HL-60 (cell line): ENCODE results near the gene CENPN.

Source experiments
- DNase-seq, 2 experiments: peaks; one replicate each; pipeline ENCODE4 v3.0.0-alpha.2; 2010 to 2020; ENCODE audit warnings: low read depth in 1 of 2, low spot score in 1 of 2
- H3K27ac ChIP-seq: fragments of 250-450 bp; sonication (Bioruptor Pico); replicated peaks from 2 replicates; pipeline ENCODE4 v1.5.1; 2020; ENCODE audit warnings: mild to moderate bottlenecking, moderate library complexity
- H3K27me3 ChIP-seq: fragments of 250-450 bp; sonication (Bioruptor Pico); 2 replicates; pipeline ENCODE4 v1.5.1; 2021; ENCODE audit warnings: mild to moderate bottlenecking, moderate library complexity; ENCODE audit not compliant: insufficient read depth, poor library complexity, severe bottlenecking
- H3K4me3 ChIP-seq: replicated peaks from 2 replicates; pipeline ENCODE4 v1.5.1; 2011; ENCODE audit warnings: mild to moderate bottlenecking, control low read depth, low read length; ENCODE audit not compliant: insufficient read depth
- GABPA ChIP-seq: IDR thresholded peaks from 2 replicates; pipeline ENCODE4 v1.6.1; 2012; ENCODE audit warnings: low read depth
- POLR2AphosphoS5 ChIP-seq: IDR thresholded peaks from 2 replicates; pipeline ENCODE4 v1.6.1; 2012; ENCODE audit warnings: low read depth
- SPI1 ChIP-seq: IDR thresholded peaks from 2 replicates; pipeline ENCODE4 v1.6.1; 2012; ENCODE audit warnings: low read depth, mild to moderate bottlenecking, borderline replicate concordance
- TF ChIP-seq, protein P1 (sequence below): IDR thresholded peaks from 2 replicates; pipeline ENCODE4 v1.6.1; 2012; ENCODE audit warnings: low read depth; ENCODE audit not compliant: insufficient replicate concordance
- TF ChIP-seq, protein P2 (sequence below): IDR thresholded peaks from one replicate; pipeline ENCODE4 v1.5.1; 2011; ENCODE audit warnings: low read length, control low read depth, inconsistent platforms; ENCODE audit not compliant: insufficient read depth

Gene CENPN

GRCh38 chr16:80990978-80991377 is 16.0 kb upstream of the CENPN start:
- Histone ChIP-seq H3K4me3 (no peak overlapping the region), H3K27me3 (no peaks in the 10 kb centered on the region), H3K27ac (no peak overlapping the region)
- DNase-seq, result no peak
- TF ChIP-seq SPI1 (no peak), POLR2AphosphoS5 (no peak), GABPA (no peak)
- TF ChIP-seq, protein P1, sequence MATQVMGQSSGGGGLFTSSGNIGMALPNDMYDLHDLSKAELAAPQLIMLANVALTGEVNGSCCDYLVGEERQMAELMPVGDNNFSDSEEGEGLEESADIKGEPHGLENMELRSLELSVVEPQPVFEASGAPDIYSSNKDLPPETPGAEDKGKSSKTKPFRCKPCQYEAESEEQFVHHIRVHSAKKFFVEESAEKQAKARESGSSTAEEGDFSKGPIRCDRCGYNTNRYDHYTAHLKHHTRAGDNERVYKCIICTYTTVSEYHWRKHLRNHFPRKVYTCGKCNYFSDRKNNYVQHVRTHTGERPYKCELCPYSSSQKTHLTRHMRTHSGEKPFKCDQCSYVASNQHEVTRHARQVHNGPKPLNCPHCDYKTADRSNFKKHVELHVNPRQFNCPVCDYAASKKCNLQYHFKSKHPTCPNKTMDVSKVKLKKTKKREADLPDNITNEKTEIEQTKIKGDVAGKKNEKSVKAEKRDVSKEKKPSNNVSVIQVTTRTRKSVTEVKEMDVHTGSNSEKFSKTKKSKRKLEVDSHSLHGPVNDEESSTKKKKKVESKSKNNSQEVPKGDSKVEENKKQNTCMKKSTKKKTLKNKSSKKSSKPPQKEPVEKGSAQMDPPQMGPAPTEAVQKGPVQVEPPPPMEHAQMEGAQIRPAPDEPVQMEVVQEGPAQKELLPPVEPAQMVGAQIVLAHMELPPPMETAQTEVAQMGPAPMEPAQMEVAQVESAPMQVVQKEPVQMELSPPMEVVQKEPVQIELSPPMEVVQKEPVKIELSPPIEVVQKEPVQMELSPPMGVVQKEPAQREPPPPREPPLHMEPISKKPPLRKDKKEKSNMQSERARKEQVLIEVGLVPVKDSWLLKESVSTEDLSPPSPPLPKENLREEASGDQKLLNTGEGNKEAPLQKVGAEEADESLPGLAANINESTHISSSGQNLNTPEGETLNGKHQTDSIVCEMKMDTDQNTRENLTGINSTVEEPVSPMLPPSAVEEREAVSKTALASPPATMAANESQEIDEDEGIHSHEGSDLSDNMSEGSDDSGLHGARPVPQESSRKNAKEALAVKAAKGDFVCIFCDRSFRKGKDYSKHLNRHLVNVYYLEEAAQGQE, result no peak
- TF ChIP-seq, protein P2, sequence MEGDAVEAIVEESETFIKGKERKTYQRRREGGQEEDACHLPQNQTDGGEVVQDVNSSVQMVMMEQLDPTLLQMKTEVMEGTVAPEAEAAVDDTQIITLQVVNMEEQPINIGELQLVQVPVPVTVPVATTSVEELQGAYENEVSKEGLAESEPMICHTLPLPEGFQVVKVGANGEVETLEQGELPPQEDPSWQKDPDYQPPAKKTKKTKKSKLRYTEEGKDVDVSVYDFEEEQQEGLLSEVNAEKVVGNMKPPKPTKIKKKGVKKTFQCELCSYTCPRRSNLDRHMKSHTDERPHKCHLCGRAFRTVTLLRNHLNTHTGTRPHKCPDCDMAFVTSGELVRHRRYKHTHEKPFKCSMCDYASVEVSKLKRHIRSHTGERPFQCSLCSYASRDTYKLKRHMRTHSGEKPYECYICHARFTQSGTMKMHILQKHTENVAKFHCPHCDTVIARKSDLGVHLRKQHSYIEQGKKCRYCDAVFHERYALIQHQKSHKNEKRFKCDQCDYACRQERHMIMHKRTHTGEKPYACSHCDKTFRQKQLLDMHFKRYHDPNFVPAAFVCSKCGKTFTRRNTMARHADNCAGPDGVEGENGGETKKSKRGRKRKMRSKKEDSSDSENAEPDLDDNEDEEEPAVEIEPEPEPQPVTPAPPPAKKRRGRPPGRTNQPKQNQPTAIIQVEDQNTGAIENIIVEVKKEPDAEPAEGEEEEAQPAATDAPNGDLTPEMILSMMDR, result no peak

- DNase-seq, result no peak
- H3K27me3 ChIP-seq, result no peaks in the 10 kb centered on the region
- no peak overlapping the region for H3K4me3 ChIP-seq
- TF ChIP-seq, protein P2, result no peak
- TF ChIP-seq GABPA, result no peak
- no peak for TF ChIP-seq SPI1
- TF ChIP-seq, protein P1, result no peak
- TF ChIP-seq POLR2AphosphoS5, result no peak
- H3K27ac ChIP-seq, result no peak overlapping the region
Observed at GRCh38 chr16:80991792-80992430, 15.1 kb upstream of the CENPN start.

DNA sequence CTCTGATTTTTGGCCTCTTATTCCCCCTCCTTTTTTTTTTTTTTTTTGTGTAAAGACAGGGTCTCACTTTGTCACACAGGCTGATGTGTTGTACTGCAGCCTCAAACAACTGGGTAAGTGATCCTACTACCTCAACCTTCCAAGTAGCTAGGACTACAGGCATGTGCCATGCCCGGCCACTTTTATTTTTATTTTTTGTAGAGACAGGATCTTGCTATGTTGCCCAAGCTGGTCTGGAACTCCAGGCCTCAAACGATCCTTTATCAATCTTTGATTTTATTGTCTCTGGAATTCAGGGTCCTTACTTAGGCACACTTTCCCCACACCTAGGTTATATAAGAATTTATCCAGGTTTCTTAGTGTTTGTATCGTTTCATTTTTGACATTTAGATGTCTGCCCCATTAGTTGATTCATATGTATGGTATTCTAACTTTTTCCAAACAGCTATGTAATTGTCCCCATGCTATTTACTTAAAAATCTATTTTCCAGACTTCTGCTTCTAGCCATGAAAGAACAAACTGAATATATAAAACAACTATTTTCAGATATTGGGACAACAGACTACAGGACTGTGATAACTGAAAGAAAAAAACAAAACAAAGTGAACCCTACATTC is 14.2 kb upstream of the CENPN start:
- Histone ChIP-seq H3K27me3 (no peaks in the 10 kb centered on the region), H3K4me3 (no peak overlapping the region), H3K27ac (no peak overlapping the region)
- TF ChIP-seq, protein P1, result no peak
- TF ChIP-seq POLR2AphosphoS5 (no peak), GABPA (no peak), SPI1 (no peak)
- TF ChIP-seq, protein P2, result no peak
- no peak for DNase-seq
